HG03139 (cell line): Measurements from ENCODE around the gene JPH2.
A peak's percentile ranks its signal among the peaks of the same experiment; 100 is the strongest.

Experiments used
- ATAC-seq: cut with Tn5 transposase; IDR thresholded peaks from one replicate; pipeline ENCODE4 v1.9.1; 2021; ENCODE audit not compliant: unreplicated experiment

JPH2 gene

DNA sequence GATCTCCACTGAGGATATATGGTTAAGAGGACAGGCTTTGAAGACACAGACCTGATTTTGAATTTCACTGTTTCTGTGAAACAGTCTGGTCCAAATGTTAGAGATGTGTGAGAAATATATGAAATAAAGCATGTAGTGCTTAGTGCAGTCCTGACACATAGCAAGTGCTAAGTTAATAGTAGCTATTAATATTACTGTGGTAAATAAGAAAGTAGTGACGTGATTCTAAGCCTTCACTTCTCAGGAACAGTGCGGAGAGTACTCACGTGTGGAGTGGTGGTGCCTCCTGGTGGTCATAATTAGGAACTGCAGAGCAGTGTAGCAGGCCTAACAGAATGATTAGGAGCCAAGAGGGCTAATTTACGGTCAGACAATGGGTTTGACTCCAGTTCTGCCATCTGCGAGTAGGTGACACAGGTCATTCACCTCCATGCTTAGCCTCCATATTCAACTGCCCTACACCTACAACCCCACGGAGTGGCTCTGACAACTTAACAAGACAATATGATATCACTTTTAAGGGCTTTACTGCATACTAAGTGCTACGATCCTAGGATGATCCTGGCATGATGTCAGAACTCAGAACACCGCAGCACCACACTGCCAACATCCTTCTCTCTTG lies 106.2 kb downstream of the JPH2 start:
- peak; percentile 56 for ATAC-seq

DNA sequence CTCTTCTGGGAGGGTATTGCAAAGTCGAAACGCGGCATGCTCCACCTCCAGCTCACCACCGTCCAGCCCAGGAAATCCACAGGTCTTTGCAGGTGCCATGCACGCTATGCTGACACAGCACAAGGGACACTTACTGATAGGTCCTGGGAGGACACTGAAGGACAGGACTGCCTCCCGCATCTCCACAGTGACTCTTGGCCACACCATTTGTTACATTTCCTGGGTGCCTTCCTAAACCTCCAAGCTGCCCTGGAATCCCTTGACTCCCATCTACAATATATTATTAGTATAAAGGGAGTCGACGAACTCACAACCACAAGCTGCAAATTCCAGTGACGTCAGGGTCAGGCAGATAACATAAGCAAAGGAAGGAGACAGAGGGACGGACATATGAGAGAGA lies 106.9 kb downstream of the JPH2 start:
- no peak for ATAC-seq

DNA sequence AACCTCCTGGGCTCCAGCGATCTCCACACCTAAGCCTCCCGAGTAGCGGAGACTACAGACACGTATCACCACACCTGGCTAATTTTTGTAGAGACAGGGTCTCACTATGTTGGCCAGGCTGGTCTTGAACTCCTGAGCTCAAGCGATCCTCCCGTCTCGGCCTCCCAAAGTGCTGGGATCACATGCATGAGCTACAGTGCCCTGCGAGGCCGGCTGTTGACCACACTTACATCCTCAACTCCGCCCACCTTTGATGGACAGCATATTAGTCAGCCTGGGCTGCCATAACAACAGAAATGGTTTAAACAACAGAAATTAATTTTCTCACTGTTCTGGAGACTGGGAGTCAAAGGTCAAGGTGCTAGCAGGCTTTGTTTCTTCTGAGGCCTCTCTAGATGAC lies 107.7 kb downstream of the JPH2 start:
- no peak for ATAC-seq

DNA sequence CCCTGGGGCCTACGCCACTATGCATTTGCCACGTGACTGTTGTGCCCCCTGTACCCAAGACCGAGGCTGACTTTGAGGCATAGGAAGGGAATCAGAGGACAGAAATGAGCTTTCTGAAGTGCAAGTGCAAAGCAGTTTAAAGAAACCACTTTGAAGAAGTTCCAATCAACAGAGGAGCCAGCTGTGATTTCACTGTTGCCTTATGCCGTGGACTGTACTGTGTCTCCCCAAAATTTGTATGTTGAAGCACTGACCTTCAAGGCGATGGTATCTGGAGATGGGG lies 111.1 kb downstream of the JPH2 start:
- ATAC-seq, result no peak

DNA sequence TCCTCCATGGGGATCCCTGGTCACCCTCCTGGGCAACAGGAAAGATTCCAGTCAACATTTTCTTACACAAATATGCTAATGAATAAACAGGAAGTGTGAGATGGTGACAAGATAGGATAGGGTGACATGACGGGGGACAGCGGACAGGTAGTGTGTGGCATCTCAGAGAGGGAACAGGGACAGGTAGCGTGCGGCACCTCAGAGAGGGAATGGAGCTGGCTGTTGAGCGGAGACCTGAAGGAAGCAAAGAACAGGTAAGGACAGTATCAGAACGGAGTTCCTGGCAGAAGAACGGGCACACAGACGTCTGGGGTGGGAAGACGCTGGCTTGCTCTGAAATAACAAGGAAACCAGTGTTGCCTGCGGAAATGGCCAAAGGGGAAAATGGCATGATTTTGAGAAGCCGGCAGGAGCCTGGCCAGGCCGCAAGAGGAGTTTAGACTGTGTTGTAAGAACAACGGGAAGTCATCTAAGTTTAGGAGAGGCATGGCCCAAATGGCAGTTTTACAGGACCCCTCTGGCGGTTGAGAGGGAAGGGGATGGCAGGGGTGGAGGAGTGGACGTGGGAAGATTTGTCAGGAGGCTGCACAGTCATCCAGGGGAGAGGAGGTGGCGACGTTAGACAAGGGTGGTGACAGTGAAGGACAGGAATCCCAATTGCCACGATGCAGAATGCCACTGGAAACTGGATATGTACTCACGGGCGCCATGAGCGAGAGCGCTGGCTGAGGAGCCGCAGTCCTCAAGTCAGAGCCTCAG lies 111.6 kb downstream of the JPH2 start:
- ATAC-seq, result no peak

DNA sequence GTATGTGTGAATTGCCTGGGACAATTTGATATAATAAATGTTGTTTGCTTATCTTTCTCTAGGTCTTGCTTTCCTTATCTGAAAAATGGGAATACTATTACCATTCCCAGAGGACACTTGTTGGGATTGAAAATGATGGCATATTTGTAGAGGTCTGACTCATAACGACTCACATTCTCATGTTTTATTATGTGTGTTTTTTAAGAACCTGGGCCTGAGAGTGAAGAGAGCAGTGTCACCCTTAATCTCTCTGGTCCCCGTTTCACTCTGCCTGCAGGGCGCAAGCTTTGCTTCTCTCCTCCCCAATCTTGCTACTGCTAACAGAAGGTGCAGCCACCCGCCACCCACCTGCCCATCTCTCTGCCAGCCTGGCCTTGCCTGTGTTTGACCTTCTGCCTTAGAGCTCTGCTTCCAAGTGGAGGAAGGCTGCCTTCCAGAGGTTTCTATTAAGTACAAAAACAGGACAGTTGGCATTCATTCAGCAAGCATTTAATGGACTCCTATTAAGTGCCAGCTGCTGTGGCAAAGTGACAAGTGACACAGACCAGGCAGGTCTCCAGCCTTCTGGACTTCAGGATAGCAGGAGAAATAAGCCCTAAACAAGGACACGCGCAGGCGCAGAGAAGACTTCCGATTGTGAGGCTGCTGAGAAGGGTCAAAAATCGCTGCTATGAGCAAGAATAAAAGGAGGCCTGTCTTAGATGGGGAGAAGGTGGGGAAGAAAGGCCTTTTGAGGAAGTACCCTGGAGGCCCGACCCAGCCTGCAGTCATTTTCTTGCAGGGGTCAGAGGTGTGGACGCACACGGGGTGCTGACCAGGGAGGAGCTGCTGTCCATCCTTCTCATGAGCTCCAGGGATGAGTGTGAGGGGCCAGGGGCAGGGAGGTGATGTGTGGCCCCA lies 112.5 kb downstream of the JPH2 start:
- no peak for ATAC-seq

DNA sequence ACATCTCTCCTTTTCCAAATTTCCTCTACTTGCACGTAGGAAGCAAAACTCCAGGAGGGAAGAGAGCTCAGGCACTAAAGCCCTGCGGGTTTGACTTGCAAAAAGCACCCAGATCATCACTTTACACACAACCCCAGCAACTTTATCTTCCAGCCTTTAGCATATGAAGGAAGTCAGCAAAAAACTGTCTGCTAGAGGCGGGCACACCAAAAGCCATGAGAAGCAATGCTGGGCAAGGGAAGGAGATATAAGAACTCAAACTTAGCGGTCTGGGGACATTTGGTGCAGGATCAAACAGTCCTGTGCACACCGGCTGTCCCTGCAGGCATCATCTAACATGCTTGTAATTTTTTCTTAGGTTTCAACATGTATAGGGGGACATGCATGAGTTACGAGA lies 113.3 kb downstream of the JPH2 start:
- ATAC-seq, result no peak

DNA sequence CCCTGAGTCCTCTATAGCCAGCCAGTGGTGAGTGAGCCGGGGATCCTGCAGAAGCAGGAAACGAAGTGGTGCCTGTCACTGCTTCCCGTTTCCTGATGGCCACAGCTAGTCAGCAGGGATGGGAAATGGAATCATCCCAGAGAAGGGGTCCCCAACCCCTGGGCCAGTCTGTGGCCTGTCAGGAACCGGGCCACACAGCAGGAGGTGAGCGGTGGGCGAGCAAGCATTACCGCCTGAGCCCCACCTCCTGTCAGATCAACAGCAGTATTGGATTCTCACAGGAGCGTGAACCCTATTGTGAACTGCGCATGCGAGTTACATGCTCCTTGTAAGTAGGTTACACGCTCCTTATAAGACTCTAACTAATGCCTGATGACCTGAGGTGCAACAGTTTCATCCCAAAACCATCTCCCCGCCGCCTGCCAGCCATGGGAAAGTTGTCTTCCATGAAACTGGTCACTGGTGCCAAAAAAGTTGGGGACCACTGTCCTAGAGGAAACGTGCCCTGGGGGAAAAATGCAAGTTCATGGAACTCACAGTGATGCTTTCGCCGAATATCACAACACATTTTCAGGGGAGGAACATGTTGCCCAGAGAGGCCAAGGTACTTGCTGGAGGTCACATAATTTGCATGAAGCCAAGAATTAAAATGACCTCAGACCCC lies 113.8 kb downstream of the JPH2 start:
- no peak for ATAC-seq

DNA sequence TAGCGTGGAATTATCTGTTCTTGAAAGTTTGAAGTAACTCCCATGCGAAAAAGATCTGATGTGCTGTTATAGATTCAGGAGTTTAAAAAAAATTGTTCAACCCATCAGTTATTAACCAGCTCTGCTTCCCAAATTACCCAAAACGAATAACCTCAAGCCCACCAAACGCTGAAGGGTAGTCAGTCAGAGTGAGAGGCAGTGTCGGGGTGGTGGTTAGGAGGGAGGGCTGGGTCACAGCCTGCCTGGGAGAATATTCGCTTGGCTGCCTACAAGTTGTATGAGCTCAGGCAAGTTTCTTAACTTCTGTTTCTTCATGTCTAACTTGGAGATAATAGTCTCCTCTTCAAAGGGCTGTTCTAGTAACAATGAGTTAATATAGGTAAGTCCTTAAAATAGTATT lies 114.6 kb downstream of the JPH2 start:
- ATAC-seq, result no peak

DNA sequence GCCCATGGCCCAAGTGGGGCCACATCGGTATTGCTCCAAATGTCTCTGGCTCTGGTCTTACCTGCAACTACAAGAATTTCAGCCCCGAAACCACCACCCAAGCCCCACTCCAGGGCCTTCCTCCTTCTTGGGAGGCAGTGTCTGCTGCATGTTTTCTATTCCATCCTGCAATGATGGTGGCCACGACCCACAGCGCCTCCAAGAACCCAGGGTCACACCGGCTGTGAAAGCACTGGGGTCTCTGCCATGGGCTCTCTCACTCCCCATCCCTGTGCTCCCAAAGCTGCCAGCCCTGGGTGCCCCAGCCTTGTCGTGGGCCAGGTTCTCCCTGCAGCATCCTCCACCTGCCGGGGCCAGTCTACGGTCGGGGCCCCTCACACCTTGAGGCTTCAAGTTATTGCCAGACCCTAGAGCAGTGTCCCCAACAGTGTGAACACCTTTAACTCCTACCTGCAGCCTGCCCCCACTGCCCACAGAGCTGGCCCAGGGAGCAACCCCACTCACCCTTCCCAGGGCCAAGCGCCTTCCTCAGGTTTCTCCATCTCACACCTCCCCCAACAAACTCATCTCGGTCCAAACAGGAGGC lies 115.4 kb downstream of the JPH2 start:
- no peak for ATAC-seq

DNA sequence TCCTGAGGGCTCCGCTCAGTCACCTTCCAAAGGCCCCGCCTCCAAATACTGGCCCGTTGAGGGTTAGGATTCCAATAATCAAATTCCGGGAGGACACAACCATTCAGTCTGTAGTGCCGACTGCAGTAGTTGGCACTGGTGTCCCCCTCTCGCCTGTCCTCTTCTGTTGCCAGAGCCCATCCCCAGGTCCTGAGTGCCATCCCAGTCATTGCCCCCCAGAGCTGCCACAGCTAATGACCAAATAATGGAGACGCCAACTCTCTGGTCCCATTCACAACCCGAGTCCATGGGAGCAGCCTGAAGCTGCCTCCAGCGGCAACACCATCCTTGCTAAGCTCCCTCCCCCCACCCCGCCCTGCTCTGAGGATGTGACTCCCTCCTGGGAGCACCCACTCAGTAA lies 115.9 kb downstream of the JPH2 start:
- no peak for ATAC-seq

DNA sequence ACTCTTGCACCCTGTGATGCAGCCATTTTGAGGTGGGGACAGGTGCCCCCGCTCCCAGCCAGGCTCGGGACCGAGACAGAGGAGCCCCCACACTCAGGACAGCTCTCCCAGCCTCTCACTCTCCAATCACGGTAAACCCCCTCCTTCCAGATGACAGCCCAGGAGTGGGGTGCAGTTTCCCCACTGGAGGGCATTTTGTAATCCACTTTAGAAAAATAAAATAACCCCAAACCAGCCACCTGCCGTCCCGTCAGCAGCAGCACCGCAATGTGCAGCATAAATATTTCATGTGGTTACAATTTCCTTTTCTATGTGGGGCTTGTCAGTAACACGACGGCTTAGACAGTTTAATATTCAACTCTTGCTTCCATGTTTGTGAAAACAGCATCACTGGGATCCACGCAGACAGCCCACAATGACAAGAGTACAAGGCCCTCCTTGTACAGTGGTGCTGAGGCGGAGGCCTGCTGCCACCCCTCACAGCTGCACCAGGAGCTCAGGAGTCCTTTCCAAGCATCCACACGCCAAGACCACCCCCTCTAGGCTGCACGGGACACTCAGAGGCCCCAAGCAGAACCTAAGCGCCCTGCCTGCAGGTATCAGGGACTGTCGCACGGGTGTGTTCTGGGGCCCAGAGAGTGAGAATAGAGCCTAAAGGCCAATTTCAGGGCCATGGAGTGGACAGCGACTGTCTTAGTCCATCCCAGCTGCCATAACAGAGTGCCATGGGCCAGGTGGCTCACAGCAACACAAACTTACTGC lies 116.7 kb downstream of the JPH2 start:
- no peak for ATAC-seq

DNA sequence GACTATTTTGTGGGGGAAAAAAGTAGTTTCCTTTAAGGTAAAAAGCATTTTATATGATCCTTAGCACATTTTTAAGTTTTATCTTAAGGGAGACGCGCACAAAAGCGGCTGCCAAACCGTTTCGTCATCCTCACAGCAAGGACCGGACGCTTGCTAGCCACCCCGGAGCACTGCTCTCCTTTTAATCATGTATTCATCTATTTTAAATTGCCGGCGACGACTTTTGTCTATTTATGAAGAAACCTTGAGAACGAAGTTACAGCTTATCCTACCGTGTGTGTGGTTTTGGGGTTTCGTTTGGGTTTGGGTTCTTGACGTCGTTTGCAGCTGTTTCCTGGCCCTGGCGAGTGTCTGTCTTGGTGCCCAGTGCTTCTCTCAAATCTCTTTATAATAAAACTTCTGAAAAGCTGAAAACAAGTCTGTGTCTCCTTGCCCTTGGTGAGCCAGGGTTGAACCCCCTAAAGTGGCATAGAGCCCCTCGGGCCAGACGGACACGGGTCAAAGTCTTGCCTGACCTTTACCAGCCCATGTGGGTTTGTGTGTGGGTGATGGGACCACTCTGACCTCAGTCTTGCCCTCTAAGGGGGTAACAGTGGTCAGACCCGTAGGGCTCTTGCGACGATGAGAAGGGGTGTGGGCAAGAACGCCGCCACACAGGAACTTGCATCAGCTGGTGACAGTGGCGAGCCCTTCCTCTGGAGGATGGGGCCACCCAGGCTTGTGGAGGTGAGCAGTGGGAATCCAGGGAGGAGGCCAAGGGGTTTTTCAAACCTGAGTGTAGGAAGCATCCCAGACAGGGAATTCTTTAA lies 117.6 kb downstream of the JPH2 start:
- ATAC-seq, result peak; percentile 51

DNA sequence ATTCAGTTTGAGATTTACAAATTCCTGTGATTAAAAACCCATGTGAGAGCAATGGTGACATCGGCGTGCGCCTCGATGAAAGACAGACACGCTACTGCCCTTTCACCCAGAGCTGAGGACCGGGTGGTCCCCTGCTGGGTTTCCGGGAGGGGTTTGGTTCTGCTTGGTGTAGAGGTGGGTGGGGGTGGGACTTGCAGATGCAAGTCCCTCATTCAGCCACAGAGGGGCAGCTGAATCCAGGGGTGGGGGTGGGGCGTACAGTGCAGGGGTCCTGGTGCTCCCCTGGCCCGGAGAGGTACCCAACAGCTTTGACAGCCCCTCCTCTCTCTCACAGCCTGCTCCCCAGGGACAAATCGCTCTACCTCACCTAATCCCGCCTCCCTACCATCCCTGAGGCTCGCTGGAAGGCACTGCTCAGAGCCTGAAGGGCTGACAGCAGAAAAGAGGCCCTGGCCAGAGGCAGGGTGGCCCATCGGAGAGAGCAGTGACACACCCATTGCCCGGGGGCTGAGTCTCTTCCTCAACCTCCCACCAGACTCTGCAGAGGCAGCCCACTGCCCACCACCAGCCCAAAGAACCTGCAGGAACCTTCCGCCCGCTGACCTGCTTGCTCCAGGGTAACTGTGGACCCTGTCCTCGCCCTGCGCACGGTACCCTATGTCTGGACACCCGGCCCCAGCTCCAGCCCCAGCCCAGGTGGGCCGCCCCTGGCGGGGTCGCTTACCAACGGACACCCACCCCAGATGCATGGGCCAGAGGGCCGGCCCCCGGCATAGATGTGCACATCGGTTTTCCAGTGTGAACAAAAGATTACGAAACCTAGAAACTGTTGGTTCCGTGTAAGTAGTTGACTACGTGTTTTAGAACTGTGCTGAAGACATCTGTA lies 118.4 kb downstream of the JPH2 start:
- ATAC-seq, result no peak

DNA sequence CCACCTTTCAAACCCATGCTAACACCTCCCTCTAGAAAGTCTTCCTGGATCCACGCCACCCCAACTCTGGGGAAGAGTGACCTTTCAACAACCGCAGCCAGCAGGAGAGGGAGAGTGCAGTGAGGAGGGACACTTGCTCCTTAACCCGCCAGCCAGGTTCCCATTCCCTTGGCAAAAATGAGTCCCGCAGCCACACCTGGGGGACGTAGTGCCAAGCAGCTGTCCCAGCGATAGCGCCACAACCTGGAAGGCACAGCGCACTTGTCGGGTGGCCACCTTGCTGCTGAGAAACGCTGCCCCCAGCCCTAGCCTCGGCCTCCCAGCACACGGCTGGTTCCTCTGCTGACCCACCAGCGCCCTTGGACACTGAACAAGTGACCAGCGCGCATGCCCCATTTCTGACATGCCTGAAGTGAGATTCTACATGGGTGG lies 119.3 kb downstream of the JPH2 start:
- ATAC-seq, result no peak

DNA sequence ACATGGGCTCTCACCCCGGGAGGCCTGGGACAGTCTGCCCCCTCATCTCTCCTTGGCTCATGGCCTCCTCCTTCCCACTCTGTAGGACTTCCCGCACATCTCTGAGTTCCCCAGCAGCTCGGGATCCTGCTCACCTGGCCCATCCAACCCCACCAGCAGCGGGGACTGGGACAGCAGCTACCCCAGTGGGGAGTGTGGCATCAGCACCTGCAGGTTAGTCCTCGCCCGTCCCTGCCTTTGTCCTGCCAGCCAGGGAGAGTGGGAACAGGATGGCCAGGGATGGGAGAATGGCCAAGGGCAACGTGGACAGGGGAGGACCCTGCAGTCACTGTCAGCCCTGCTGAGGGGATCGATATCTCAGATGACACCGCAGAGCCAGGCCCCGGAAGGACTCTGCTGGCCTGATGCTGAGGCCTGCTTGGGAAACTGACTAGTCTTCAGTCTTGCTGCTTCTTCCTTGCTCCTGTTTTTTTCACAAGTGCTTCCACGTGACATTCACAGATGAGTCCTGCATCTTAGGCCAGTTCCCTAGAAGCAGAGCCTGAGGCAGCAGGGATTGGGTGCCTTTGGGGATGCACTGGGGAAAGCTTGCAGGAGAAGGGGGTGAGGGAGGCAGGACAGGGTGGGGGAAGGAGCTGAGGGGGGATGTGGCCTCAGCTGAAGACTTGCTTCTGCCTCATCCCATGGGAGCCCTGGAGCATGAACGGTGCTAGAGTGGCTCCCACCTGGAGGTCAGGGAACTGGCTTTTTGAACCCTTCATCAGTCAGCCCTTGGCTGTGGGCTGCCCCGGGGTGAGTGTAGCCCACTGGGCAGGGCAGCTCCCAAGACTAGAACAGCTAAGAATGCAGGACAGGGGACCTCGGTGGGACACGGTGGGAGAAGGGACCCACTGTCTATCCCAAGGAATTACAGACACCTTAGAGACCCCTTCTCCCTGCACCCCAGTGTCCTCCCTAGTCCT lies 120.1 kb downstream of the JPH2 start:
- no peak for ATAC-seq
